ENCODE measurements around the gene ZBTB40.

ZBTB40 gene

DNA sequence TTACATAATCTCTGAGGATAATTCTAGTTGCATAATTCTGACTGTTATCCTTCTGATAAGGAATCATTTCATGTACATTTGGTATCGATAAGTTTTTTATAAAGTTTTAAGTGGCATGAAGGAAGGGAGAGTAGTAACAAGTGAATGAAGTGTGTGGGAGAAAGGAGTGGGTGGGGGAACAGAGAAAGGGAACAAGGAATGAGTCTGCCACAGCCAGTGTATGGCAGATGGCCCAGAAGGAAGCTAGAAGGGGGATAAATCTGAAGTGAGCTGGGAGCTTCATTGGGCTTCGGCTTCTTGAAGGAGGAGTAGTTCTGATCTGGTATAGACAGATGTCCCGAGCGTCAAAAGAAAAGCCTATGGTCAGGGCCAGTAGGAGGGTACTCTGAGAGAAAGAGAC is 18.6 kb downstream of the ZBTB40 start:
- DNase-seq (ENCODE audit: low read depth in 4 of 4, low spot score in 1 of 4): no peak

DNA sequence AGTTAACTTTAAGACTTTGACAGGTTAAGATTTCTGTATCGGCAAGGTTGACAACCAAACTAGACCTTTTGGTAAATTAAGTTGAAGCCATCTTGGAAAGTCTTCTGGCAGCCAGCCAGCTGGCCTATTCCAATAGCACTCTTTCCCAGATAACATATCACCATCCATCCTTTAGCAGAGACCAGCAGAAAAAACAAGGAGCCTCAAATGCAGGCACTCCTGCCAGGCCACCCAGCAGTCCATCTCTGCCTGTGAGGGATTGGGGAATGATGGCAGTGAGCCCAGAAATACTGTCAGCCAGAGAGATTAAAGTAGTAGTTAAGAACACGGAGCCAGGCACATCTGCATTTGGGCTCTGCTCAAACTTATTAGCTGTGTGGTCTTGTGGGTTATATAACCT is 19.4 kb downstream of the ZBTB40 start:
- no peak for DNase-seq (ENCODE audit: low read depth in 4 of 4, low spot score in 1 of 4)

GRCh38 chr1:22471610-22472009 is 20.0 kb downstream of the ZBTB40 start:
- no peak for DNase-seq (ENCODE audit: low read depth in 4 of 4, low spot score in 1 of 4)

DNA sequence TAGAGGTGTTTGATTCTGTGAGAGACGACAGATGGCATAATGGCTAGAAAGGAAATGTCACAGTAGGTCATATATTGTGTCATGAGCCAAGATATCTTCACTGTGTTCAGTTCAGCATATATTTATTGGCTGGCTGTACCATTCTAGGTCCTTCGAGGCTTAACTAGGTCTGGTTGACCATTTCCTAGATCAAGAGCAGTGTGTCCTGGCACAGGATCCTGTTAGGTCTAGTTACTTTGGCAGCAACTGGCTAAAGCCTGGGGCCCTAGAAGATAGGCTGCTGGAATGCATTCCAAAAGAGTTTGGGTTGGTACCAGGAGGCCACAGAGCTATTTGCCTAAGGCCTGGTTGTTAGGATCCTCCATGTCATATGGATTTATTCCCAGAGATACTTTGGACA is 20.9 kb downstream of the ZBTB40 start:
- DNase-seq (ENCODE audit: low read depth in 4 of 4, low spot score in 1 of 4): no peak

DNA sequence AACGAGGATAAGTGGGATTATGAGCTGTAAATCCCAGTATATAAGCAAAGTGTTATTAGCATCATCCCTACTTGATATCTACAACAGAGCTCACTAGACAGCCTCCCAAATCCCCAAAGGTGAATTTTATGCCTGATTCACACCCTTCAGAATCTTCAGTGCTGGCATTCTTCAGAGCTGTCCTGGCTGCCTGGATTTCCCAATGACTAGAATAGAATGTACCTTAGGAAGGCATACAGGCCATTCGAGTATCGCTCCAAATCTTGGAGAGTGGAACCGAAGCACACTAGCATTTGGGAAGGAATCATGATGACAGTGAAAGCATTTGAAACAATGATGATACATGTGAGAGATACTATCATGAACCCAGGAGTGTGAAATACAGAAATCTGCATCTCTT is 22.3 kb downstream of the ZBTB40 start:
- DNase-seq (ENCODE audit: low read depth in 4 of 4, low spot score in 1 of 4): no peak

- no peak for DNase-seq (ENCODE audit: low read depth in 4 of 4, low spot score in 1 of 4)
Measured at GRCh38 chr1:22476566-22476965, 24.9 kb downstream of the ZBTB40 start.

DNA sequence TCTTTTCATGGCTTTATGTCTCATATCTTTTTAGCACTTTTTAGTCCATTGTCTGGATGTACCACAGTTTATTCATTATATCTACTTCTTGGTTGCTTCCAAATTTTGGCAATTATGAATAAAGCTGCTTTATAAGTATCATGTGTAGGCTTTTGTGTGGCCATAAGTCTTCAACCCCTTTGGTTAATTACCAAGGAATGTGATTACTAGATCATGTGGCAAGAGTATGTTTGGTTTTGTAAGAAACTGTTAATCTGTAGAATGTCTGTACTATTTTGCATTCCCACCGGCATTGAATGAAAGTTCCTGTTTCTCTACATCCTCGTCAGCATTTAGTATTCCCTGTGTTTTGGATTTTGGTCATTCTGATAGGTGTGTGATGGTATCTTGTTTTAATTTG is 31.5 kb downstream of the ZBTB40 start:
- no peak for DNase-seq (ENCODE audit: low read depth in 4 of 4, low spot score in 1 of 4)

- no peak for DNase-seq (ENCODE audit: low read depth in 4 of 4, low spot score in 1 of 4)
Measured at GRCh38 chr1:22484706-22485345, 33.2 kb downstream of the ZBTB40 start.

GRCh38 chr1:22485431-22485830 is 33.8 kb downstream of the ZBTB40 start:
- no peak for DNase-seq (ENCODE audit: low read depth in 4 of 4, low spot score in 1 of 4)

DNA sequence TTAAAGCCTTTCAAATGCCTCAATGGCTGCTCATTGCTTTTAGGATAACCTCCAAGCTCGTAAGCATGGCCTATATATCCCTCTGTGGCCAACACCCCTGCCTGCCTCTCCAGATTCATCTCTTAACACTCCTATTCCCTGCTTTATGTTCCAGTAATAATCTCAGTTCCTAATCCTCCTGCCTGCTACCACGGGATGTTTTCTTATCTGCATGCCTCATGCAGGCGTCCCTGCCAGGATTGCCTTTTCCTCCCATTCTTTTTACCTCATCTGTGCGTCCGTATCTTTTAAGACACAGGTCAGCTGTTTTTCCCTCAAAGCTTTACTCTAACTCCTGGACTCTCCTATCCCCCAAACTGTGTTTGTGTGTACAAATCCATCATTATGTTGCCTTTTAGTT is 36.1 kb downstream of the ZBTB40 start:
- no peak for DNase-seq (ENCODE audit: low read depth in 4 of 4, low spot score in 1 of 4)

- DNase-seq (ENCODE audit: low read depth in 4 of 4, low spot score in 1 of 4): no peak
Measured at GRCh38 chr1:22488319-22488718, 36.7 kb downstream of the ZBTB40 start.

- no peak for DNase-seq (ENCODE audit: low read depth in 4 of 4, low spot score in 1 of 4)
Measured at GRCh38 chr1:22489278-22489677, 37.6 kb downstream of the ZBTB40 start.

DNA sequence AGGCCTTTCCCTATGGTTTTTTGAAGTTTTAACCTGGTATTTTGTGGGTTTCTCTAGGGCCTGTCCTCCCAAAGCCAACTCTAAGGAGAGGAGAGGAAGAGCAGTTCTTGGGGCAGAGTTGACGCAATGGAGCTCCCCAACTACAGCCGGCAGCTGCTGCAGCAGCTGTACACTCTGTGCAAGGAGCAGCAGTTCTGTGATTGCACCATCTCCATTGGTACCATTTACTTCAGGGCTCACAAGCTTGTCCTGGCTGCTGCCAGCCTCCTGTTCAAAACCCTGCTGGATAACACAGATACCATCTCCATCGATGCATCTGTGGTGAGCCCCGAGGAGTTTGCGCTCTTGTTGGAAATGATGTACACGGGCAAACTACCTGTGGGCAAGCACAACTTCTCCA is 38.2 kb downstream of the ZBTB40 start:
- DNase-seq (ENCODE audit: low read depth in 4 of 4, low spot score in 1 of 4): no peak

DNA sequence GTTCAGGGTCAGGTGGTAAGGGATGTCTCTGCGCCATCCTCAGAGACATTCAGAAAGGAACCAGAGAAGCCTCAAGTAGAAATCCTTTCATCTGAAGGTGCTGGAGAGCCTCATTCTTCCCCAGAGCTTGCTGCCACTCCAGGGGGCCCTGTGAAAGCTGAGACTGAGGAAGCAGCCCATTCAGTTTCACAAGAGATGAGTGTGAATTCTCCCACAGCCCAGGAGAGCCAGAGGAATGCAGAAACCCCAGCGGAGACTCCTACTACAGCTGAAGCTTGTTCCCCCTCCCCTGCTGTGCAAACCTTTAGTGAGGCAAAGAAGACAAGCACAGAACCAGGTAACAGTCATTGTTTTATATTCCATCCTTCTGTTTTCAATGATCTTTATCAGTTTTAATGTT is 38.7 kb downstream of the ZBTB40 start:
- no peak for DNase-seq (ENCODE audit: low read depth in 4 of 4, low spot score in 1 of 4)

GRCh38 chr1:22491995-22492715 is 40.5 kb downstream of the ZBTB40 start:
- no peak for DNase-seq (ENCODE audit: low read depth in 4 of 4, low spot score in 1 of 4)

DNA sequence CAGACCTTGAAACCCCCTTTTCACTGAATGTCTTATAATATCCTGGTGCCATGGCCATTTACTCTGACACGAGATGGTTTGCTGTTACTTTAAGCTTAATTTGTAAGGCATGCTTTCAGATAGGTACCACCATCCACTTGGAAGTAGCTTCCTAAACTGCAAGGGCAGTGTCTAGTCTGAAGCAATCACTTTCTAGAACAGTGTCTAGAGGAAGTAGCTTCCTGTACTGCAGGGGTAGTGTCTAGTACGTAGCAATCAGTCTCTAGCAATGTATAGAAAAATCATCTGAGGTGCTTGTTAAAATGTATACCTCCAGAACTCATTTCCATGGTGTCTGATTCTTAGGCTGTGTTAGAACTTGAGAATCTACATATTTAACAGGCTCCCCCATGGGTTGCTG is 42.5 kb downstream of the ZBTB40 start:
- DNase-seq (ENCODE audit: low read depth in 4 of 4, low spot score in 1 of 4): no peak

DNA sequence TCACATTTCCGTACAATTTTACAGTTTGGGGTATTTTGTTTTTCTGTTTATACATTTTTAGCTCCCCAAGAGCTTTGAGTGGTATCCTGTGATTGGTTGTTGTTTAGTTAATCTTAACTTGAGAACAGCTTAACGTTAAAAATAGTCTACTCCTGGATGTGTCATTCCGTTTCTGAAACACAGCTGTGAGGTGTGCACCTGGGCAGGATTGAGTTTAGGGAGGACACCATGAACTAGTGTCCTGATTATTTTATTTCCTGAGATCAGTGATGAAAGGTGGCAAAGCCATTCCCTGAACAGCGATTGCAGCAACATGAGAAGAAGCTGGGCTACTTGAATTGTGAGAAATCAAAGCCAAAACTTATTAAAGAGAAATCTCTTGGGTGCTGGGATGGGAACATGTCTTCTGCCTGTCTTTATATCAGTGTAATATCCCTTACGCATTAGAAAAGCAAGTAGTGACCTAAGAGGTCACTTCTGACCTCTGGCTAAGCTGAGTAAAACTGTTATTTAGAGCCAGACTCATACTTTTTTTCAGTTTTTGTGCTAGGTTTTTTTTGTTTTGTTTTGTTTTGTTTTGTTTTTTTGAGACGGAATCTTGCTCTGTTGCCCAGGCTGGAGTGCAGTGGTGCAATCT is 43.4 kb downstream of the ZBTB40 start:
- DNase-seq (ENCODE audit: low read depth in 4 of 4, low spot score in 1 of 4): no peak

DNA sequence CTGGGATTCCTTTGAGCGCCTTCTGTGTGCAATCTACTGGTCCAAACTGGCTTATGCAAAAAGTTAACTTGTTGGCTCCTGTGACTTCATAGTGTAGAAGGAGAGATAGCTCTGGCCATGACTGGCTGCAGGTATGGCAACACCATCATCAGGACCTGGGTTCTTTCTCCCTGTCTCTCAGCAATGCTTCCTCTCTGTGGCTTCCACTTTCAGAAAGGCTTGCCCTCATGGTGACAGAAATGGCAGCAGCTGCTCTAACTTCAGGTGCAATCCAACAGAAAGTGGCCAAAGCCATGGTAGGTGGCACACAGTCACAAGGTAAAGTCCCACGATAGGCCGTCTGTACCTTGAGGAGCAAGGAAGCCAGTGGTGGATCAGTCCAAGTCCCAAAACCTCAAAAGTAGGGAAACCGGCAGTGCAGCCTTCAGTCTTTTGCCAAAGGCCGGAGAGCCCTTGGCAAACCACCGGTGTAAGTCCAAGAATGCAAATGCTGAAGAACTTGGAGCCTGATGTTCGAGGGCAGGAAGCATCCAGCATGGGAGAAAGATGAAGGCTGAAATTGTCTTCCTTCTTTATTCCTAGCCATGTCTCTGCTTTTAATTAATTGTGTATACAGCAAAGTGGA is 45.0 kb downstream of the ZBTB40 start:
- no peak for DNase-seq (ENCODE audit: low read depth in 4 of 4, low spot score in 1 of 4)

DNA sequence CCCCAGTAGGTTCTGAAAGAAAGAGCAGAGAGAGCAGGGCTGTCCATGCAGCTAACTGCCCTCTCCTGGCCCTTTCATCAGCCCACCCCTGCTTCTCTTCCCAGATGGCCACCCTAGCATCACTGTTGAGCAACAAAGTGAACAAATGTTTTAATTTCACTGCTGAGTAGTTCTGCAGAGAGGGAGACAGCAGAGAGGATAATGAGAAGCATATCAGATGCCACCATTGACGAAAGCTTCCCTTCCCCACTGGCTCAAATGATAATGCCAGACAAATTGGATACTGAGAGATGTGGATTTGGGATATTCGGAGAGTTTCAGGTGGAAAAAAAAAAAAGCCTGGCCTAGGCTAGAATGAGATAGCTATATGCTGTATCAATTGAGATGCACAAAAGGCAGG is 46.8 kb downstream of the ZBTB40 start:
- no peak for DNase-seq (ENCODE audit: low read depth in 4 of 4, low spot score in 1 of 4)

GRCh38 chr1:22500058-22500457 is 48.4 kb downstream of the ZBTB40 start:
- DNase-seq (ENCODE audit: low read depth in 4 of 4, low spot score in 1 of 4): no peak

GRCh38 chr1:22500471-22500870 is 48.8 kb downstream of the ZBTB40 start:
- DNase-seq (ENCODE audit: low read depth in 4 of 4, low spot score in 1 of 4): no peak

DNA sequence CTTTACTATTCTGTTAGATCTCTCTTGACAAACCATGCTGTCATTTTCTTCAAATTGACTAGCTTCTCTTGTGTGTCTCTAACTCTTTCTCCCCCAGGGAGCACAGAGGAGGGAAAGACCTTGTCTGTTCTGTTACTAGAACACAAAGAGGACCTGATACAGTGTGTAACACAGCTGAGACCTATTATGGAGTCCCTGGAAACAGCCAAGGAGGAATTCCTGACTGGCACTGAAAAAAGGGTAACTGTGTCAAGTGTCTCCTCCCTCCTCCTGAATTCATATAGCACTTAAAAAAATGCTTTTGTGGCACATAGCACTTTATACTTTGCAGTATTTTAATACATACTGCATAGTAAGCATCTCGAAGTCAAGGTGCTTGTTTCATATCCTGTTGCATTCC is 50.6 kb downstream of the ZBTB40 start:
- no peak for DNase-seq (ENCODE audit: low read depth in 4 of 4, low spot score in 1 of 4)

Measured in stimulated activated CD4-positive, alpha-beta T cell treated with anti-CD3 and anti-CD28 coated beads, Interleukin-1b, Interleukin-23, amount 100 ng/mL, for 24 hours (primary cell).